GM21515 (cell line): ENCODE measurements around the gene PRRG3.

Source experiments
- ATAC-seq: cut with Tn5 transposase; IDR thresholded peaks from one replicate; pipeline ENCODE4 v1.9.1; 2021; ENCODE audit not compliant: unreplicated experiment

PRRG3 gene

DNA sequence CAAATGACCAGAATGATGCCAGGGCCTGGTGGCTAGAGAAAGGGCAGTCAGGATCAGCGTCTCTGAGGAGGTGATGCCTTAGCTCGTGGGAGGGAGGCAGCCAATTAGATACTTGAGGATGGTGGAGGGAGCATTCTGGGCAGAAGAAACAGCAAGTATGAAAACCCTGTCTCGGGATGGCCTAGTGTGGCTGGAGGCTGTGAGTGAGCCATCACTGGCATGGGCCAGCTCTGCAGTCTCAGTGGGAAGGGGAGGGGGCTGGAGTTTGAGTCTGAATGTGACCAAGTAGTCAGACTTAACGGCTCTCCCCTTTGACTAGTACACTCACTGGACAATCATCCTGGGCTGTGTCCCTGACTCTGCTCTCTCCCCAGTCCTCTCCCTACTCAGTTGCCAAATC lies 46.3 kb downstream of the PRRG3 start:
- no peak for ATAC-seq

GRCh38 chrX:151742311-151742710 lies 47.1 kb downstream of the PRRG3 start:
- no peak for ATAC-seq

DNA sequence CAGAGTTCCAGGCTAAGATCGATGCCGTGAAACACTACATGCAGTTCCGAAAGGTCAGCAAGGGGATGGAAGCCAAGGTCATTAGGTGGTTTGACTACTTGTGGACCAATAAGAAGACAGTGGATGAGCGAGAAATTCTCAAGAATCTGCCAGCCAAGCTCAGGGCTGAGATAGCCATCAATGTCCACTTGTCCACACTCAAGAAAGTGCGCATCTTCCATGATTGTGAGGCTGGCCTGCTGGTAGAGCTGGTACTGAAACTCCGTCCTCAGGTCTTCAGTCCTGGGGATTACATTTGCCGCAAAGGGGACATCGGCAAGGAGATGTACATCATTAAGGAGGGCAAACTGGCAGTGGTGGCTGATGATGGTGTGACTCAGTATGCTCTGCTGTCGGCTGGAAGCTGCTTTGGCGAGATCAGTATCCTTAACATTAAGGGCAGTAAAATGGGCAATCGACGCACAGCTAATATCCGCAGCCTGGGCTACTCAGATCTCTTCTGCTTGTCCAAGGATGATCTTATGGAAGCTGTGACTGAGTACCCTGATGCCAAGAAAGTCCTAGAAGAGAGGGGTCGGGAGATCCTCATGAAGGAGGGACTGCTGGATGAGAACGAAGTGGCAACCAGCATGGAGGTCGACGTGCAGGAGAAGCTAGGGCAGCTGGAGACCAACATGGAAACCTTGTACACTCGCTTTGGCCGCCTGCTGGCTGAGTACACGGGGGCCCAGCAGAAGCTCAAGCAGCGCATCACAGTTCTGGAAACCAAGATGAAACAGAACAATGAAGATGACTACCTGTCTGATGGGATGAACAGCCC lies 48.6 kb downstream of the PRRG3 start:
- ATAC-seq = no peak

DNA sequence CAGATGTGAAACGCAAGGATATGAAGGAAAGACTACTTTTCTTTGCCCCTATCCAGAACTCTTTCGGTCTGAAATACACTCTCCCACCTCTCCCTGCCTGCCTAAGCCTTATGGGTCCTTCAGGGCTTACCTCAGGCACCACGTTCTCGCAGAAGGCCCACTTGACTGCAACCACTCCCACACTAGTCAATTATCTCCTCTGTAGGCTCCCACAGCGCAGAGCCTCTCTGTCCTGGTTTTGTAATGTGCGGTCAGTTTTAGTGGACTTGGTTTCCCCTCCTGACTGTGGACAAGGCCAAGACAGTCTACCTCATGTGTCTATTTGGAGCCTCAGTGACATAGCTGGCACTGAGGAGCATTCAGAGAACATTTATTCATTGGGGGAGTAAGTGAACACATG lies 50.4 kb downstream of the PRRG3 start:
- no peak for ATAC-seq

DNA sequence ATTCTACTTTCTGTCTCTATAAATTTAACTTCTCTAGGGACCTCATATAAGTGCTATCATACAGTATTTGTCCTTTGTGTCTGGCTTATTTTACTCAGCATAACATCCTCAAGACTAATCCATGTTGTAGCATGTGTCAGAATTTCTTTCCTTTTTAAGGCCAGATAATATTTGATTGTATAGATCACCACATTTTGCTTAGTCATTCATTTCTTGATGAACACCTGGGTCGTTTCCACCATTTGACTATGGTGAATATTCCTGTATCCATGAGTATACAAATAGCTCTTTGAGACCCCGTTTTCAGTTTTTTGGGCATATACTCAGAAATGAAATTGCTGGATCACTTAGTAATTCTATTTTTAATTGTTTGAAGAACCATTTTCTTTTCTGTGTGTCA lies 51.2 kb downstream of the PRRG3 start:
- no peak for ATAC-seq

- no peak for ATAC-seq
These were observed 55.3 kb downstream of the PRRG3 start for GRCh38 chrX:151750511-151750910.

DNA sequence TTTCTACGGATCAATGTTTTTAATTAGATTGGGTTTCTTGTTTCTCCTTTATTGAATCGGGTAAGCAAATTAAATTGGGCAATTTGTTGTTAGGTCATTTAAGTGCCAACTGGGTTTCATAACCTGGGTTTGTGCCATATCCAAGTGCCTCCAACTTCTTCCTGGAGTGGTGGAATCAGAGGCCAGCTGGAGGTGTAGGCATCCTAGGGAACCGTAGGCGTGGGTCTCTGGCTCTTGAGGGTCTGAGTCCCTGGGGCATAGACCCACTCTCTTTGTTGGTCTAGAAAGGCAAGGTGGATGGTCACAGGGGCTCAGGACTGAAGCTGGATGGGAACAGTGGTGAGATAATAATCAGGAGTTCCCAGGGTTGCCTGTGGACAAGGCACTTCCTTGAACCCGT lies 57.6 kb downstream of the PRRG3 start:
- no peak for ATAC-seq

- peak; percentile 85 for ATAC-seq
These were observed 58.2 kb downstream of the PRRG3 start for GRCh38 chrX:151753313-151754046.

- ATAC-seq = no peak
These were observed 58.8 kb downstream of the PRRG3 start for GRCh38 chrX:151754047-151754429.

DNA sequence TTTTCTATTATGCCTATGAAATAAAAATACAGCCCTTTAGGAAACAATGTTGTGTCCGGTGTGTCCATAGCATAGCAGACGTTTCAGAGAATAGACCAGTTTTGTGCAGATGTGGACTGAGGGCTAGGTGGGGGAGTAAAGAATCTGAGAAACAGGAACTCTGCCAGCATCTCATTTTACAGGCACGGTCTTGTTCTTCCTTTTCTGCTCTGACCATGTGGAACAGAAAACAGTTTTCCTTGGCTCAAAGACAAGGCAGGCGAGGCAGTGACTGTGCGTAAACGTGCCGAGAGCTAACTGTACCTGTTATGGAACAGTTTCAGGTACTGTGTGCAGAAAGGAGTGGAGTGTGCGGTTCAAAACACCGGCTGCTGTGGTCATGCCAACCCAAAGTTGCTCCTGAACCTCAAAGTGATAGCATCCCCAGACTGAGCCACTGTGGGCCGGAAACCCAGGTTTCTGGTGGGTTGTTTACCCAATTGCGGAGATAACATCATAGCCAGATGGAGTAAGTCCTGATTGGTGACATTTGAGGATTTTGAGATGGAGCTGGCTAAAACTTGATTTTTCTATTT lies 59.5 kb downstream of the PRRG3 start:
- no peak for ATAC-seq
